HG02642 (cell line): ENCODE data around the gene MYL1.

Experiments
- ATAC-seq: cut with Tn5 transposase; IDR thresholded peaks from one replicate; pipeline ENCODE4 v1.9.1; 2021; ENCODE audit warnings: mild to moderate bottlenecking; ENCODE audit not compliant: unreplicated experiment, poor library complexity

MYL1 gene

DNA sequence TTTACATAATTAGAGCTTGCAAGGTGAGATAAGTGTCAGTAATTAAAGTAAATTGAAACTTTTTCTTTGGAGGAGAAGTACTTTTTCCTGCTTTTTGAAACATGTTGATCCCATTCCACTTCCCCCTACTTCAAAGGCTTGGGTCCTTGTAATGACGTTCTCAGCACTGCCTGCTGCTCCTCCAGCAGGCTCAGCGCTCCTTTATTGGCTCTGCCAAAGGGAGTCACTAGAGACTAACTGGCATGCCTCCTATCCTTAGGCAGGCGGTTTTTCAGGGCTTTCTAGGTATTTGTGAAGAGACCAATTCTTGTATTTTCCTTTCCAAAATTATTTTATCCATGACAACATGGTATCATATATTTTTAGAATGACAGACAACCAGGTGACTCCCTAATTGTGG, 45.8 kb downstream of the MYL1 start:
- no peak for ATAC-seq

DNA sequence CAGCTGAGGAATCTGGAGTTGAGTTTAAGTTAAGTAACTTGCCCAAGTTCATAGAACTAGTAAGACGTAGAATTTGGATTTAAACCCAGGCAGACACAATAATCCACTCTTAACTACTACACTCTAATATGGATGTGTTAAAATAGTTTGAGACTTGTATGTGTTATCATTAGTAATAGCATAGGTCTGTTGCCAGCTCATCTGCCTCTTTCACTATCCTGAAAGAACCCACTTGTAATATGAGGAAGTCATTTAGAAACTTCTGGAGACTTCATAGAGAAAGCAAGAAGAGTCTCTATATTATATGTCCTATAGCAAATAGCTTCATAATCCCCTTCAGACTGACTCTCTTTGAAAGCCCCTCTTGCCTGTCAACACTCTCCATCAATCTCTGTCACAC, 46.7 kb downstream of the MYL1 start:
- no peak for ATAC-seq

DNA sequence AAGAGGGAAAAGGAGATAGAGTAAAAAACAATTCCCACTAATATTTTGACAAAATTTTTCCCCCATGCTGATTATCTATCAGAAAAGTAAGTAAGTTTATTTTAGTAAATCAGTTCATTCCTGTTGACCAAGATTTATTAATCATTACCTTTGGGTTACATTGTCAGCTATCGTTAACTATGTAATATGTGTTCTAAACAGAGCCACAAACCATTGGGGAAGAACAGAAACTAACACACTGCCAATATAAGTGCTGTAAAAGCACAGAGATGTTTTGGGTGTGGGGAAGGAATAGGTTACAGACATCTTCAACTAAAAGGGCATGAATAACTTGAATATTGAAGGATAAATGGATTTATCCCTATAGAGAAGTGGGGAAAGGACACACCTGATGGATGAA, 47.3 kb downstream of the MYL1 start:
- no peak for ATAC-seq

DNA sequence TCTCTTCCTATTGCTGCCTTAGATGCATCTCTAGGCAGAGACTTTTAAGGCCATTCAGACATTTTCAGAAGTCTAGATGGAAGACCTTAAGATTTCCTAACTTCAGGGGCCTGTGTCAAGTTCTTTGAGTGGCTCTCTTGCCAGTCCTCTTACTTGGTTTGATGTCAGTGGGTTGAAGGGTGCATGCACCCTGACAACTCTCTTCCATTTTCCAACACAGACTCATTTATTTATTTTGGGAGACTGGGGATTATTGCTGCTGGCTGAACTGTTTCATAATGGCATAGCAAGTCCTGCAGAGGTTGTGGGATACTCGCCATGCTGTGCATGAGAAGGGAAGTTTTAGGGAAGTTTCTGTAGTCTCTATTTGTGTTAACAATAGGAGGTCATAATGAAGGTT, 50.7 kb downstream of the MYL1 start:
- ATAC-seq = no peak

DNA sequence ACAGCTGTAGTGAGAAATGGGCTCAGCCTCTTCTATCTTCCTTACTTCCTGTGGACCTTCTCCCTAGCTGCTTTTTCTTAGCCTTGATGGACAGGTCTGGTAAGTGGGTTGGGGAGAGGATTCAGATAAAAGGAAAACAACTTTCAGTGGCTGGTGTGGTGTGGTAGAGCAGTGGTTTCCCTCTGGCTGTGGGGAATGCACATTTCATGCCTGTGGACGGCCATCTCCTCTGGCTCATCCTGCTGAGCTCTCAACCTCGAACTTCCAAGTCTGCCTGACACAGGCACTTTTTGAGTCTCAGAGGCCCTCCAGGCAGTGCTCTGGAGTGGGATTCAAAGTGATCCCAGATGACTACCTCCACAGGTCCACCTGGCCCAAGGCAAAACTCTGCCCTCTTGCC, 51.1 kb downstream of the MYL1 start:
- ATAC-seq = no peak

DNA sequence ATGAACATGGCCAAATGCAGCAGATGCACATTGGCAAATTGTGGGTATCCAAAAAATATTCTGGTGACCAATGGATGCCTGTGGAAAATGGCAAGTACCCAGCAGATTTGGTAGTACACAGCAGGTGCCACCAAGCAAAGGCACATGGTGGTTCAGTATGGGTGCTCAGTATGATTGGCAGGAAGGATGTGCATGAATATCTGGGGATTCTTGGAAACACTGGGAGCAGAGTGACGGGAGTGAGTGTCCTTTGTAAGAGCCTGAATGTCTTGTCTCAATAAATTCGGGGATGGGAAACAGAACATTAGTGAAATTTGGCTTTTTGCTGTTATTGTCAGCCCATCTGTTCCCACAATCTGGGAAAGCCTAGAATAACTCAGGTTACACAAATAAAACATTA, 52.9 kb downstream of the MYL1 start:
- ATAC-seq = no peak

DNA sequence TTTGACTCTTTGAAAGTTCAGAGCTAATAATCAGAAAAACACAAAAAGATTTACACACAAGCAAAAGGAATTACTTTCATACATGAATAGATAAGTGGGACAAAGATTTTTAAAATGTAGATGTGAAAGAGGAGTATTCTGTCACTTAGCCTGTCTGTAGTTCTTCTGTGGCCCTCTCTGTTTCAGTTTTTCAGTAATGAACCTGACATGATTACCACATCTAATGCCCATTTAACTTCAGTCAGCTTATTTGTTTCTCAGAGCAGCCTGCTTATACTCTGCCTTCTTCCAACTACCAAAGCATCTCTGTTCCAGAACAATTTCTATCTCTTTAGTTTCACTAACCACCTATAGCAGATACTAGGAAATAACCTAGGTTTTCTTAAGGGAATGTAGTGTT, 55.3 kb downstream of the MYL1 start:
- ATAC-seq = no peak

DNA sequence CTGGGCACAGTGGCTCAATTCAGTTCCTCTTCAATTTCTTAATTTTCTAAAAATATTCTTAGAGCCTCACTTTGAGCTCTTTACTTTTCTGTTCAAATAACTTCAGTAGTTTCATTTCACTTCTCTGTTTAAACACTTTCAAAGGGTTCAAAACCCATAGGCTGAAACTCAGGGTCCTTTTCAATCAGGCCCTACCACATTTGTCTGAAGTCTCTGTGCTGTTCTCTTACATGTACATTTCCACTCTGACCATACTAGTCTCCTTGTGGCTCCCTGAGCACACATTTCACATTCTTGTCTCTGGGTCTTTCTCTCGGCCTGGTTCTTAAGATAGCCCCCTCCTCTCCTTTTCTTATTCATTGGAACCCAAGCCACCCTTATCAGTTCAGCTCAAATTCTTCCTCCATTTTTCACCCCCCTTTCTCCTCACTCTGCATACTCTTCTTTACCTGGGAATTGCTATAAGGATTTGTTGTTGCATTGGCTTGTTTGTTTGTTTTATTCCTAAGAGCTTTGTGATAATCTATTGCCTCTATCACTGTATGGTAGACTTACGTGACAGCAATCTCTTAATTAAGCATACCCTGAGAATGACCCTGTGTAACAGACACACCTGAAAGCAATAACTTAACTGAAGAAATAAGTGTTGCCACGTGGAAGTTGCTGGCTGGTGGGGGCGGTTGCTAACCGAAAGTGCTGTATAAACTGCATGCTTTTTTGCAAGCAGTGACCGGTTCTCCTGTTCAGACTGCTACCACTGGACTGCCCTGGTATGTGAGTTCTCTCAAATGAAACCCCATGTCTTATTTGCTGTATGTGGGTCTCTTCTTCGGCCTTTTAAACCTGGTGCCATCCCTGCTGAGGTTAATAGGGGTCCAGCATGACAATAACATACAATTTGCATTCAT, 62.0 kb downstream of the MYL1 start:
- ATAC-seq = no peak

DNA sequence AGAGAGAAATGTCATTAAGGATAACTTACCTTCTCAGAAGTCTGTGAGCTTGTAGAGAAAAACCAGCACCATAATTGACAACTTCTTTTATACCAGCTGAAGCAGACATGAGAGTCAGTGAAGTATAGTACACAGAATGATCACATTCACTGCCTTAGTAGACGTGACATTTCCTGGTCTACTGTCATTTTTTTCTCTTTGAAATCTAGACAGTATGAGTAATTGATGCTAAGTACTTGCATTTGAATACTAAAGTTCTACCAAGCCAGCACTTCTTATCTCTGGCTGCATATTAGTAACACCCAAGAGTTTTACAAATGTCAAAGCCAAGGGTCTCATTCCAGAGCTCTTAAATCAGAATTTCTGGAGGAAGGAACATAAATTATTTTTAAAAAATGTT, 64.4 kb downstream of the MYL1 start:
- no peak for ATAC-seq
